LNCaP clone FGC (cell line): ENCODE measurements around the gene HLCS.

Experiments used
- DNase-seq: peaks from one replicate; pipeline ENCODE4 v3.0.0-alpha.2; 2011; ENCODE audit warnings: low read depth
- H3K4me3 ChIP-seq: 2 replicates; pipeline ENCODE4 v1.5.1; 2011; ENCODE audit warnings: mild to moderate bottlenecking, low read depth, low read length, control low read depth
- CTCF ChIP-seq: IDR thresholded peaks from 2 replicates; pipeline ENCODE4 v1.5.1; 2012; ENCODE audit warnings: mild to moderate bottlenecking; ENCODE audit not compliant: control insufficient read depth, insufficient read depth; ENCODE audit errors: extremely low read depth

HLCS gene

GRCh38 chr21:36709868-36710728 is 256.4 kb downstream of the HLCS start:
- DNase-seq = no peak
- no peak overlapping the region for H3K4me3 ChIP-seq
- no peak for TF ChIP-seq CTCF

- no peak for TF ChIP-seq CTCF
- H3K4me3 ChIP-seq = no peak overlapping the region
- no peak for DNase-seq
Observed at GRCh38 chr21:36709030-36709867, 257.2 kb downstream of the HLCS start.

GRCh38 chr21:36708286-36709029 is 258.0 kb downstream of the HLCS start:
- DNase-seq = no peak
- no peak overlapping the region for H3K4me3 ChIP-seq
- no peak for TF ChIP-seq CTCF

GRCh38 chr21:36707763-36708285 is 258.6 kb downstream of the HLCS start:
- no peak overlapping the region for H3K4me3 ChIP-seq
- no peak for TF ChIP-seq CTCF

GRCh38 chr21:36706951-36707762 is 259.3 kb downstream of the HLCS start:
- no peak for TF ChIP-seq CTCF
- no peak for DNase-seq
- no peak overlapping the region for H3K4me3 ChIP-seq

More at GRCh38 chr21:36707763-36708285, 258.6 kb downstream of the HLCS start:
- no peak for DNase-seq

GRCh38 chr21:36706482-36706852 is 260.0 kb downstream of the HLCS start:
- TF ChIP-seq CTCF = no peak
- H3K4me3 ChIP-seq = no peak overlapping the region

More at GRCh38 chr21:36706482-36706852, 260.0 kb downstream of the HLCS start:
- no peak for DNase-seq
